HCT116 (cell line): ENCODE results near the gene C4orf50. TPM values are rescaled to one million over a fixed set of nuclear protein-coding genes. Genes with fewer than 3 reads are reported as not detected.

Experiments used
- ATAC-seq: fragments of 200-7000 bp; cut with Tn5 transposase; 2 replicates; pipeline ENCODE4 v1.9.1; 2020; ENCODE audit warnings: mild to moderate bottlenecking, moderate library complexity
- BruUV-seq: library from RNA; stranded (reverse); fragments of 400-500 nt; replicated peaks from 2 replicates; lab custom pipeline; 2021; lab: Mats Ljungman, UMichigan
- CTCF ChIA-PET: fragments of 300-600 bp; sonication (Branson Sonifier 250); formaldehyde crosslinking; loops from one replicate; lab custom pipeline; 2021; ENCODE audit warnings: antibody characterized with exemption; lab: Charles Lee
- POLR2A ChIA-PET: fragments of 300-600, 350-600 bp; sonication (Branson Sonifier 250); formaldehyde crosslinking; loops from one replicate; lab custom pipeline; 2021; ENCODE audit warnings: antibody characterized with exemption; lab: Charles Lee
- RAD21 ChIA-PET, 2 experiments: fragments of 300-600 bp; sonication (Branson Sonifier 250); formaldehyde crosslinking; loops; one replicate each; lab custom pipeline; 2023; ENCODE audit warnings: low total read pairs in 2 of 2; ENCODE audit not compliant: uncharacterized antibody in 2 of 2, unreplicated experiment in 2 of 2, low non-redundant PET in 1 of 2; lab: Charles Lee
- DNase-seq: peaks from one replicate; pipeline ENCODE4 v3.0.0-alpha.2; 2010; ENCODE audit warnings: low read depth, low spot score
- H2AFZ ChIP-seq: fragments of 200-600 bp; shearing (Covaris generic), sonication (generic); 2 replicates; pipeline ENCODE4 v1.6.1; 2017; ENCODE audit warnings: low read depth, mixed run types, mixed read lengths, antibody characterized with exemption, low read length; ENCODE audit not compliant: poor library complexity, severe bottlenecking
- H3K27ac ChIP-seq: 2 replicates; pipeline ENCODE4 v1.5.1; 2012; ENCODE audit warnings: low read depth, low read length
- H3K27me3 ChIP-seq: fragments of 200-600 bp; sonication (generic); 2 replicates; pipeline ENCODE4 v1.6.1; 2016; ENCODE audit warnings: mixed run types, low read length, mixed read lengths; ENCODE audit not compliant: insufficient read depth
- H3K36me3 ChIP-seq, 2 experiments: fragments of 200-500 bp in 1 of 2; fragments of 200-600 bp in 1 of 2; sonication (Bioruptor generic) in 1 of 2; sonication (generic) in 1 of 2; 2 replicates each; pipeline versions ENCODE4 v1.5.1 to v1.6.1; 2014 to 2016; ENCODE audit warnings: low read length in 2 of 2, inconsistent platforms in 1 of 2, mixed read lengths in 1 of 2, mixed run types in 1 of 2; ENCODE audit not compliant: insufficient read depth in 2 of 2, control insufficient read depth in 1 of 2
- H3K4me1 ChIP-seq, 2 experiments: fragments of 200-600 bp in 1 of 2; sonication (generic) in 1 of 2; 2 replicates each; pipeline versions ENCODE4 v1.5.1 to v1.6.1; 2012 to 2017; ENCODE audit warnings: low read length in 2 of 2, inconsistent platforms in 1 of 2, mild to moderate bottlenecking in 1 of 2, mixed read lengths in 1 of 2, mixed run types in 1 of 2, moderate library complexity in 1 of 2; ENCODE audit not compliant: insufficient read depth in 2 of 2, control insufficient read depth in 1 of 2
- H3K4me2 ChIP-seq: fragments of 200-600 bp; sonication (generic); 2 replicates; pipeline ENCODE4 v1.6.1; 2017; ENCODE audit warnings: mixed run types, low read length, mixed read lengths
- H3K4me3 ChIP-seq, 2 experiments: fragments of 200-600 bp in 1 of 2; sonication (generic) in 1 of 2; replicated peaks in 1 of 2; 2 replicates each; pipeline ENCODE4 v1.5.1; 2011 to 2016; ENCODE audit warnings: low read length in 2 of 2, control low read depth in 1 of 2, low read depth in 1 of 2, mild to moderate bottlenecking in 1 of 2, mixed read lengths in 1 of 2, mixed run types in 1 of 2
- H3K79me2 ChIP-seq: fragments of 200-600 bp; sonication (generic); 2 replicates; pipeline ENCODE4 v1.6.1; 2017; ENCODE audit warnings: mild to moderate bottlenecking, mixed run types, low read length, moderate library complexity, mixed read lengths; ENCODE audit not compliant: insufficient read depth
- H3K9ac ChIP-seq: fragments of 200-600 bp; sonication (generic); 2 replicates; pipeline ENCODE4 v1.6.1; 2016; ENCODE audit warnings: low read length, mixed read lengths
- H3K9me2 ChIP-seq: fragments of 200-600 bp; sonication (generic), shearing (Covaris generic); 2 replicates; pipeline ENCODE4 v1.6.1; 2017; ENCODE audit warnings: mixed run types, mild to moderate bottlenecking, moderate library complexity; ENCODE audit not compliant: insufficient read depth
- H3K9me3 ChIP-seq, 2 experiments: fragments of 200-500 bp in 1 of 2; fragments of 200-600 bp in 1 of 2; sonication (Bioruptor generic) in 1 of 2; sonication (generic) in 1 of 2; 2 replicates each; pipeline ENCODE4 v1.6.1; 2014 to 2017; ENCODE audit warnings: low read length in 2 of 2, mixed read lengths in 2 of 2, inconsistent platforms in 1 of 2, low read depth in 1 of 2, mild to moderate bottlenecking in 1 of 2, mixed run types in 1 of 2, moderate library complexity in 1 of 2; ENCODE audit not compliant: control insufficient read depth in 1 of 2, insufficient read depth in 1 of 2
- H4K20me1 ChIP-seq: fragments of 200-600 bp; sonication (generic), shearing (Covaris generic); 2 replicates; pipeline ENCODE4 v1.6.1; 2017; ENCODE audit warnings: mixed run types, mild to moderate bottlenecking, moderate library complexity; ENCODE audit not compliant: insufficient read depth
- CBX3 ChIP-seq: IDR thresholded peaks from 2 replicates; pipeline ENCODE4 v1.6.1; 2012; ENCODE audit warnings: low read depth
- CEBPB ChIP-seq: IDR thresholded peaks from 2 replicates; pipeline ENCODE4 v1.6.1; 2012; ENCODE audit warnings: low read depth
- EZH2 ChIP-seq: fragments of 200-600 bp; sonication (generic); IDR thresholded peaks from 2 replicates; pipeline ENCODE4 v1.6.1; 2017; ENCODE audit warnings: antibody characterized with exemption, mixed run types
- EZH2phosphoT487 ChIP-seq: fragments of 200-600 bp; IDR thresholded peaks from 2 replicates; pipeline ENCODE4 v1.6.1; 2018; ENCODE audit warnings: antibody characterized with exemption, borderline replicate concordance
- POLR2A ChIP-seq: IDR thresholded peaks from 2 replicates; pipeline ENCODE4 v1.7.0; 2011; ENCODE audit warnings: borderline replicate concordance; ENCODE audit not compliant: insufficient read depth, insufficient read length; ENCODE audit errors: extremely low read depth
- SIN3A ChIP-seq: IDR thresholded peaks from 2 replicates; pipeline ENCODE4 v1.6.1; 2012; ENCODE audit warnings: low read depth
- SP1 ChIP-seq: IDR thresholded peaks from 2 replicates; pipeline ENCODE4 v1.6.1; 2012; ENCODE audit warnings: low read depth
- YY1 ChIP-seq: IDR thresholded peaks from 2 replicates; pipeline ENCODE4 v1.6.1; 2011; ENCODE audit warnings: low read length, low read depth, moderate library complexity, mild to moderate bottlenecking; ENCODE audit not compliant: insufficient replicate concordance; ENCODE audit errors: extremely low read depth
- ZFX ChIP-seq: fragments of 450-650 bp; IDR thresholded peaks from 2 replicates; pipeline ENCODE4 v1.6.1; 2017
- ZNF274 ChIP-seq: fragments of 200-500 bp; sonication (Bioruptor generic); IDR thresholded peaks from 2 replicates; pipeline ENCODE4 v1.6.1; 2014; ENCODE audit warnings: mild to moderate bottlenecking, low read depth, low read length, inconsistent platforms
- intact Hi-C: fragments of 100-400 bp; cut with micrococcal nuclease; formaldehyde crosslinking; loops from 2 replicates; pipeline ENCODE4 v1.10.0; 2022
- total RNA-seq: library from RNA; stranded (reverse); gene quantifications from one replicate; pipeline ENCODE4 v1.2.1, GENCODE V29; 2021; ENCODE audit not compliant: unreplicated experiment
- TF ChIP-seq, protein P1 (sequence below): IDR thresholded peaks from 2 replicates; pipeline ENCODE4 v1.6.1; 2012
- TF ChIP-seq, protein P2 (sequence below): IDR thresholded peaks from 2 replicates; pipeline ENCODE4 v1.6.1; 2012; ENCODE audit warnings: low read depth
- TF ChIP-seq, protein P3 (sequence below), 3 experiments: fragments of 200-600 bp in 1 of 3; sonication (generic) in 1 of 3; IDR thresholded peaks in 2 of 3; conservative IDR thresholded peaks in 1 of 3; 2 replicates each; pipeline ENCODE4 v1.5.1; 2012 to 2017; ENCODE audit warnings: low read depth in 2 of 3, low read length in 2 of 3, antibody characterized with exemption in 1 of 3, borderline replicate concordance in 1 of 3, control low read depth in 1 of 3, mild to moderate bottlenecking in 1 of 3, mixed read lengths in 1 of 3, mixed run types in 1 of 3, moderate library complexity in 1 of 3; ENCODE audit not compliant: insufficient read depth in 1 of 3

The C4orf50 gene
- total RNA-seq, 1 experiment from 2014 or later = not detected

DNA sequence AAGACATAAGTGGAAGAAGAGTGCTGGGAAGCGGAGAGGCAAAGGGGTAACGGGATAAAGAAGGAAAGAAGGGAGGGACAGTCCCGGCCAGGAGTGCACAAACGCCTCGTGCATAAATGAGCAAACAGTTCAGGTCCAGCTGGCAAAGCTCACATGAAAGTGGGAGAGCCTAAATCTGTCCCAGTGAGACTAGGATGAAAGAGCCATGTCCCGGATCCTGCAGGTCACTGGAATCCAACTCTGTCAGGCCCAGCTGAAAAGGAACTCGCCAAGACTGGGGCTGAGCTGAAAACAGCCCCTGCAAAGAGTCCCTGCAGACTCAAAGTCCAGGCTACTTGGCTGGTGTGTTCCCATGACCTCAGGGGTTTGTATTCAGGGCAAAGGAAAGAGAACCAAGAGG is 87.4 kb downstream of the C4orf50 start:
- Histone ChIP-seq H3K4me1 (peaks cover 0 to 3% of the 10 kb centered on the region in 2 experiments; a peak in 1 of 4 replicates), H3K27ac (no peak overlapping the region), H3K4me2 (no peak overlapping the region), H3K9ac (no peak overlapping the region), H3K9me3 (no peaks in the 10 kb centered on the region), H3K9me2 (no peaks in the 10 kb centered on the region), H3K27me3 (peaks cover 77% of the 10 kb centered on the region), H4K20me1 (no peaks in the 10 kb centered on the region), H3K4me3 (no peak overlapping the region), H2AFZ (no peak overlapping the region), H3K36me3 (no peaks in the 10 kb centered on the region), H3K79me2 (no peaks in the 10 kb centered on the region)
- intact Hi-C loops = no loop called here
- BruUV-seq = no TSS peak
- TF ChIP-seq EZH2 (no peak), POLR2A (no peak), EZH2phosphoT487 (no peak), CEBPB (no peak), SP1 (no peak), ZFX (no peak), SIN3A (no peak), CBX3 (no peak), ZNF274 (no peak), YY1 (no peak)
- TF ChIP-seq, protein P1, sequence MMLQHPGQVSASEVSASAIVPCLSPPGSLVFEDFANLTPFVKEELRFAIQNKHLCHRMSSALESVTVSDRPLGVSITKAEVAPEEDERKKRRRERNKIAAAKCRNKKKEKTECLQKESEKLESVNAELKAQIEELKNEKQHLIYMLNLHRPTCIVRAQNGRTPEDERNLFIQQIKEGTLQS = no peak
- TF ChIP-seq, protein P2, sequence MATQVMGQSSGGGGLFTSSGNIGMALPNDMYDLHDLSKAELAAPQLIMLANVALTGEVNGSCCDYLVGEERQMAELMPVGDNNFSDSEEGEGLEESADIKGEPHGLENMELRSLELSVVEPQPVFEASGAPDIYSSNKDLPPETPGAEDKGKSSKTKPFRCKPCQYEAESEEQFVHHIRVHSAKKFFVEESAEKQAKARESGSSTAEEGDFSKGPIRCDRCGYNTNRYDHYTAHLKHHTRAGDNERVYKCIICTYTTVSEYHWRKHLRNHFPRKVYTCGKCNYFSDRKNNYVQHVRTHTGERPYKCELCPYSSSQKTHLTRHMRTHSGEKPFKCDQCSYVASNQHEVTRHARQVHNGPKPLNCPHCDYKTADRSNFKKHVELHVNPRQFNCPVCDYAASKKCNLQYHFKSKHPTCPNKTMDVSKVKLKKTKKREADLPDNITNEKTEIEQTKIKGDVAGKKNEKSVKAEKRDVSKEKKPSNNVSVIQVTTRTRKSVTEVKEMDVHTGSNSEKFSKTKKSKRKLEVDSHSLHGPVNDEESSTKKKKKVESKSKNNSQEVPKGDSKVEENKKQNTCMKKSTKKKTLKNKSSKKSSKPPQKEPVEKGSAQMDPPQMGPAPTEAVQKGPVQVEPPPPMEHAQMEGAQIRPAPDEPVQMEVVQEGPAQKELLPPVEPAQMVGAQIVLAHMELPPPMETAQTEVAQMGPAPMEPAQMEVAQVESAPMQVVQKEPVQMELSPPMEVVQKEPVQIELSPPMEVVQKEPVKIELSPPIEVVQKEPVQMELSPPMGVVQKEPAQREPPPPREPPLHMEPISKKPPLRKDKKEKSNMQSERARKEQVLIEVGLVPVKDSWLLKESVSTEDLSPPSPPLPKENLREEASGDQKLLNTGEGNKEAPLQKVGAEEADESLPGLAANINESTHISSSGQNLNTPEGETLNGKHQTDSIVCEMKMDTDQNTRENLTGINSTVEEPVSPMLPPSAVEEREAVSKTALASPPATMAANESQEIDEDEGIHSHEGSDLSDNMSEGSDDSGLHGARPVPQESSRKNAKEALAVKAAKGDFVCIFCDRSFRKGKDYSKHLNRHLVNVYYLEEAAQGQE = no peak
- TF ChIP-seq, protein P3, sequence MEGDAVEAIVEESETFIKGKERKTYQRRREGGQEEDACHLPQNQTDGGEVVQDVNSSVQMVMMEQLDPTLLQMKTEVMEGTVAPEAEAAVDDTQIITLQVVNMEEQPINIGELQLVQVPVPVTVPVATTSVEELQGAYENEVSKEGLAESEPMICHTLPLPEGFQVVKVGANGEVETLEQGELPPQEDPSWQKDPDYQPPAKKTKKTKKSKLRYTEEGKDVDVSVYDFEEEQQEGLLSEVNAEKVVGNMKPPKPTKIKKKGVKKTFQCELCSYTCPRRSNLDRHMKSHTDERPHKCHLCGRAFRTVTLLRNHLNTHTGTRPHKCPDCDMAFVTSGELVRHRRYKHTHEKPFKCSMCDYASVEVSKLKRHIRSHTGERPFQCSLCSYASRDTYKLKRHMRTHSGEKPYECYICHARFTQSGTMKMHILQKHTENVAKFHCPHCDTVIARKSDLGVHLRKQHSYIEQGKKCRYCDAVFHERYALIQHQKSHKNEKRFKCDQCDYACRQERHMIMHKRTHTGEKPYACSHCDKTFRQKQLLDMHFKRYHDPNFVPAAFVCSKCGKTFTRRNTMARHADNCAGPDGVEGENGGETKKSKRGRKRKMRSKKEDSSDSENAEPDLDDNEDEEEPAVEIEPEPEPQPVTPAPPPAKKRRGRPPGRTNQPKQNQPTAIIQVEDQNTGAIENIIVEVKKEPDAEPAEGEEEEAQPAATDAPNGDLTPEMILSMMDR (IDR thresholded peaks at IDR 0.05 in 2 of 3, conservative IDR thresholded peaks at IDR 0.05 in 1 of 3; ENCODE audit: borderline replicate concordance in 1 of 3, insufficient read depth in 1 of 3, low read depth in 2 of 3, low read length in 2 of 3) = no peak
- no peak for ATAC-seq
- CTCF ChIA-PET = no interaction called here
- POLR2A ChIA-PET = no interaction called here
- DNase-seq = no peak
- RAD21 ChIA-PET = no interaction called here
